ENCODE data around the gene MSI2.

GRCh38 chr17:57249520-57249919 is 6.8 kb upstream of the MSI2 start:
- TF ChIP-seq CTCF (IDR thresholded peaks at IDR 0.05; ENCODE audit: extremely low read depth in 1 of 2, insufficient read depth in 1 of 2, low read depth in 1 of 2, low read length in 2 of 2) (no peak), FOS (IDR thresholded peaks at IDR 0.05; ENCODE audit: borderline replicate concordance, insufficient read depth, low read length) (no peak), POLR2AphosphoS5 (IDR thresholded peaks at IDR 0.05; ENCODE audit: insufficient read depth, low read depth, low read length) (no peak)

Measured in endothelial cell of umbilical vein (primary cell).